ENCODE data around the gene MT1A. TPM values are rescaled to one million over a fixed set of nuclear protein-coding genes. Genes with fewer than 3 reads are reported as not detected.
"Not testable (repeated sequence)": the region's sequence is repeated elsewhere in the genome, so short reads cannot be mapped to it uniquely, and the experiment has no call there.

MT1A gene
- total RNA-seq, 1 donor from 2014 or later = 4.2 TPM

- no peak for DNase-seq (ENCODE audit: low read depth, low spot score)
Measured at GRCh38 chr16:56610017-56610608, 28.4 kb upstream of the MT1A start.

- DNase-seq (ENCODE audit: low read depth, low spot score) = no peak
Measured at GRCh38 chr16:56610609-56611111, 27.8 kb upstream of the MT1A start.

- DNase-seq (ENCODE audit: low read depth, low spot score) = no peak
Measured at GRCh38 chr16:56611281-56611833, 27.1 kb upstream of the MT1A start.

- DNase-seq (ENCODE audit: low read depth, low spot score) = no peak
Measured at GRCh38 chr16:56613706-56614105, 24.8 kb upstream of the MT1A start.

- no peak for DNase-seq (ENCODE audit: low read depth, low spot score)
Measured at GRCh38 chr16:56614549-56614991, 23.9 kb upstream of the MT1A start.

- DNase-seq (ENCODE audit: low read depth, low spot score) = no peak
Measured at GRCh38 chr16:56615353-56615752, 23.1 kb upstream of the MT1A start.

GRCh38 chr16:56616608-56617211 is 21.8 kb upstream of the MT1A start:
- DNase-seq (ENCODE audit: low read depth, low spot score) = no peak

- no peak for DNase-seq (ENCODE audit: low read depth, low spot score)
Measured at GRCh38 chr16:56617212-56618085, 21.0 kb upstream of the MT1A start.

- DNase-seq (ENCODE audit: low read depth, low spot score) = no peak
Measured at GRCh38 chr16:56618138-56618537, 20.3 kb upstream of the MT1A start.

- no peak for DNase-seq (ENCODE audit: low read depth, low spot score)
Measured at GRCh38 chr16:56620339-56620897, 18.0 kb upstream of the MT1A start.

- DNase-seq (ENCODE audit: low read depth, low spot score) = not testable (repeated sequence)
Measured at GRCh38 chr16:56621665-56622445, 16.6 kb upstream of the MT1A start.

- not testable (repeated sequence) for DNase-seq (ENCODE audit: low read depth, low spot score)
Measured at GRCh38 chr16:56623184-56623583, 15.3 kb upstream of the MT1A start.

- no peak for DNase-seq (ENCODE audit: low read depth, low spot score)
Measured at GRCh38 chr16:56623637-56624036, 14.8 kb upstream of the MT1A start.

GRCh38 chr16:56625140-56625942 is 13.1 kb upstream of the MT1A start, which contains the start of gene MT1E:
Gene MT1E, plus strand, starts transcription at chr16:56625781. Its CDS starts 71 bp downstream, at chr16:56625852.
- DNase-seq (ENCODE audit: low read depth, low spot score) = no peak

GRCh38 chr16:56625943-56626654 is 12.4 kb upstream of the MT1A start:
- DNase-seq (ENCODE audit: low read depth, low spot score) = no peak

- no peak for DNase-seq (ENCODE audit: low read depth, low spot score)
Measured at GRCh38 chr16:56626685-56627084, 11.8 kb upstream of the MT1A start.

GRCh38 chr16:56628486-56629350 is 9.7 kb upstream of the MT1A start:
- no peak for DNase-seq (ENCODE audit: low read depth, low spot score)

- DNase-seq (ENCODE audit: low read depth, low spot score) = no peak
Measured at GRCh38 chr16:56629531-56629930, 8.9 kb upstream of the MT1A start.

Measured in pulmonary artery endothelial cell (primary cell).